Fibroblast of lung (primary cell): ENCODE data around the gene CHST1.

Source experiments
- EZH2 ChIP-seq: IDR thresholded peaks from 2 replicates; pipeline ENCODE4 v1.5.1; 2012; ENCODE audit warnings: low read length, control low read depth, mild to moderate bottlenecking; ENCODE audit errors: missing control alignments
- TF ChIP-seq, protein P1 (sequence below), 2 donors: IDR thresholded peaks in 1 of 2; conservative IDR thresholded peaks in 1 of 2; 1 replicate in 1 of 2; 2 replicates in 1 of 2; pipeline ENCODE4 v1.5.1; 2011 to 2012; ENCODE audit warnings: low read length in 2 of 2, control low read depth in 1 of 2, inconsistent platforms in 1 of 2, low read depth in 1 of 2, mild to moderate bottlenecking in 1 of 2

DNA sequence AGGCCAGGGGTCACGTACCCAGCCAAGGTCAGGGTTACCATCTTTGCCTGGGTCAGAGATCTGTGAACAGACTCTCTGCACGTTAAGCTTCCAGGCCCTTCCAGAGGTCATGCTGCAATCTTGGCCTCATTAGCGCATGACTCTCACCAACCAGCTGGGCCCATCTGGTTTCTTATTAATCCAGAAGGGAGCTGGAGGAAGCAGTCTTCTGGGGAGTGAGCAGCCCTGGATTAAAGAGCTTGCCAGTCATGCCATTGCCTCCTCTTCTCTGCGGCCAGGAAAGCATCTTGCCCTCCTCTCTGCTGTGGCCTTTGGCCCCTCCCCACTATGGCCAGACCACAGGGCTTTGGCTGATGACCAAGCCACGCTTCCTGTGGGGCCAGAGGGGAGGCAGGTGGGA lies 57.4 kb downstream of the CHST1 start:
- TF ChIP-seq, protein P1, sequence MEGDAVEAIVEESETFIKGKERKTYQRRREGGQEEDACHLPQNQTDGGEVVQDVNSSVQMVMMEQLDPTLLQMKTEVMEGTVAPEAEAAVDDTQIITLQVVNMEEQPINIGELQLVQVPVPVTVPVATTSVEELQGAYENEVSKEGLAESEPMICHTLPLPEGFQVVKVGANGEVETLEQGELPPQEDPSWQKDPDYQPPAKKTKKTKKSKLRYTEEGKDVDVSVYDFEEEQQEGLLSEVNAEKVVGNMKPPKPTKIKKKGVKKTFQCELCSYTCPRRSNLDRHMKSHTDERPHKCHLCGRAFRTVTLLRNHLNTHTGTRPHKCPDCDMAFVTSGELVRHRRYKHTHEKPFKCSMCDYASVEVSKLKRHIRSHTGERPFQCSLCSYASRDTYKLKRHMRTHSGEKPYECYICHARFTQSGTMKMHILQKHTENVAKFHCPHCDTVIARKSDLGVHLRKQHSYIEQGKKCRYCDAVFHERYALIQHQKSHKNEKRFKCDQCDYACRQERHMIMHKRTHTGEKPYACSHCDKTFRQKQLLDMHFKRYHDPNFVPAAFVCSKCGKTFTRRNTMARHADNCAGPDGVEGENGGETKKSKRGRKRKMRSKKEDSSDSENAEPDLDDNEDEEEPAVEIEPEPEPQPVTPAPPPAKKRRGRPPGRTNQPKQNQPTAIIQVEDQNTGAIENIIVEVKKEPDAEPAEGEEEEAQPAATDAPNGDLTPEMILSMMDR (conservative IDR thresholded peaks at IDR 0.05 in 1 of 2, IDR thresholded peaks at IDR 0.05 in 1 of 2; ENCODE audit: low read depth in 1 of 2, low read length in 2 of 2), result no peak
- no peak for TF ChIP-seq EZH2
